Activated CD4-positive, CD25-positive, alpha-beta regulatory T cell treated with anti-CD3 and anti-CD28 coated beads, Interleukin-2, amount 50 U/mL, for 24 hours (primary cell): ENCODE measurements around the gene NUDT15.
"Not testable (repeated sequence)": the region's sequence is repeated elsewhere in the genome, so short reads cannot be mapped to it uniquely, and the experiment has no call there.

Source experiments
- ATAC-seq, 2 donors: fragments of 150-1000 bp; cut with Tn5 transposase; one replicate each; pipeline ENCODE4 v1.10.0; 2021; ENCODE audit warnings: mild to moderate bottlenecking in 1 of 2, moderate library complexity in 1 of 2

Gene NUDT15

DNA sequence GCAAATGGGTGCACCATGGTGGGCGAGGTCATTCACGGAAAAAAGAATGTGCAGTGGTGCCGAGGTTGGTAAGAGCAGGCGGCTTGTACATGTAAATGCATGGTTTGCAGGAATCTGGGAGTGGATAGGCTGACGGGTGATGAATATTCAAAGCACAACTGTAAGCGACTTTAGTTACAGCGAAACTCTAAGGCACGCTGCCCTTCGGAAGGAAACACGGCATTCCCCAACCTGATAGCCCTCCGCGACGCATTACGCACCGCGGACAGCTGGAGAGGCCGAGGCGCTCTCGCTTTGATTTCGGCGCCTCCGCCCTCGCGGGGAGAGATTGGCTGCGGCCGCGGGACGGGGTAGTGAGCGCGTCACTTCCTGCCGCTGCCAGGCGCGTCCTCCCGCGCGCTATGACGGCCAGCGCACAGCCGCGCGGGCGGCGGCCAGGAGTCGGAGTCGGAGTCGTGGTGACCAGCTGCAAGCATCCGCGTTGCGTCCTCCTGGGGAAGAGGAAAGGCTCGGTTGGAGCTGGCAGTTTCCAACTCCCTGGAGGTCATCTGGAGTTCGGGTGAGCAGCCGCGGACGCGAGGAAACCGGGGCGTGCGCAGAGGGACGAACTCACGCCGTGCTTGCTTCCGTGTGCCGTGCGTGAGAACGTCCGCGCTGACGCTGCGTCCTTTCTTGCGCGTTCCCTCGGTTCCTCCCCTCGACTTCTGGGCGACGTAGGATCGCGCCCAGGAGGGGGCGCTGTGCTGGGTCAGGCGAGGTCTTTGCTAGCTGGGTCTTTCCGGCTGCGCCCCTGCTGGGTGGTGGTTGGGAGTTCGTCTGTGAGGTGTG, at the start of gene NUDT15:
TSS of gene NUDT15 (plus strand) at position 381 of the 828 bp plus-strand sequence. CDS start at position 402, 21 bp downstream.
- ATAC-seq: peak; percentile 93 to 95

GRCh38 chr13:47990427-47990826, 47.1 kb upstream of the NUDT15 start:
- ATAC-seq: no peak

GRCh38 chr13:47990920-47991466, 46.5 kb upstream of the NUDT15 start:
- ATAC-seq: no peak

DNA sequence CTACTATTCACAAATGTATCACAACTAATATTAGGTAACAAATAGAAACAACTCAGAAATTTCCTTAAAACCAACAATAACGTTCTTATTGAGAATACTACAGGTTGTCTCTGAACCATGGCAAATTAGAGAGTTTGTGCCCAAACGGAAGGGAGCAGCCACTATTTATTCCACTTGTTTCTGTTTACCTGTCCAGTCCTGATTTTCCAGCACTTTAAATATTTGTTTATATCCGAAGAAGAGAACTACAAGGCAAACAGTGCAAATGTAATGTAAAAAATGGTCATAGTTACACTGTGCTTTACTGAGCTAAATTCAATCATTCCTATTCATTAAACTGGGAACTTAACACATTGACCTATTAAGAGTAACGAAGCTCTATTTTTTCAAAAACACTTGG, 45.7 kb upstream of the NUDT15 start:
- ATAC-seq: no peak

DNA sequence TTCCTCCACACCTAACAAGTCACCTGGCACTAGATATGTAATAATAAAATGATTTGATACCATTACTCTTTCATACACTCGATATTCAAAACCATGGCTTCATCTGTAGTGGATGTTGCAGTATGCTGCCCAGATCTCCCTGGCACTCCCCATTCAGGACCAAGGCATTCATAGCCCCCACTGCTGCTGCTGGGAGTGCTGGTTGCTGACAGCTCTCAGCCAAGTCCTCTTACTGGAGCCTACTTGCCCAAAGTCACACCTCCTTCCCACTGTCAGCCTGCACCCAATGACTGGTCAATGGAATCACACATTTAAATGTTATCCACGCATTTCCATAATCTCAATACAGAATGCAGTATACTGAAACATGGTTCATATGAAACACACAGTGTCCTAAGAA, 40.1 kb upstream of the NUDT15 start:
- no peak for ATAC-seq

- ATAC-seq: no peak
Measured at GRCh38 chr13:47999973-48000372, 37.6 kb upstream of the NUDT15 start.

DNA sequence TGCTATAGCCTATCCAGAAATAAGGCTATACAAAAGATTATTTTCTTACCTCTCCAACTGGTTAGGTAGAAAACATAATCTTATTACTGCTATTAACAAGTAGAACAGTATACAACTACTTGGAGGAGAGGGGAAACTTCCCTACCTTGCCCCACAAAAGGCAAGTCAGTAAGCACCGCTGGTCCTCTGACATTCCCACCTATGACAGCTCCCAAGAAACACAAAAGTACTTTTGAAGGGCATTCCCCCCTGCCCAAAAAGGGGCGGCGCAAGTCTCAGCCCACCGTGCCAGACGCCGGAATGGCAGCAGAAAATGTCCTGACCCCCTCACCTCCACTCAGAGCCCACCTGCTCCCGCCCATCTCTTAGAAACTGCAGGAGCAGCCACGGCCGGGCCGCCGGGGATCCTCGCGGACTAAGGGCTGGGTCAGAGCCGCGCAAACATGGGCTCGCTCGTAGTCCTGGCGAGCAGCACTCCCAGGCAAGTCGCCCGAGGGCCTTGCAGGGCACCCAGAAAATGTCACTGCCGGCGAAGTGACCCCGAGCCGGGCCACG, 36.9 kb upstream of the NUDT15 start:
- ATAC-seq: peak; percentile 25 to 30

DNA sequence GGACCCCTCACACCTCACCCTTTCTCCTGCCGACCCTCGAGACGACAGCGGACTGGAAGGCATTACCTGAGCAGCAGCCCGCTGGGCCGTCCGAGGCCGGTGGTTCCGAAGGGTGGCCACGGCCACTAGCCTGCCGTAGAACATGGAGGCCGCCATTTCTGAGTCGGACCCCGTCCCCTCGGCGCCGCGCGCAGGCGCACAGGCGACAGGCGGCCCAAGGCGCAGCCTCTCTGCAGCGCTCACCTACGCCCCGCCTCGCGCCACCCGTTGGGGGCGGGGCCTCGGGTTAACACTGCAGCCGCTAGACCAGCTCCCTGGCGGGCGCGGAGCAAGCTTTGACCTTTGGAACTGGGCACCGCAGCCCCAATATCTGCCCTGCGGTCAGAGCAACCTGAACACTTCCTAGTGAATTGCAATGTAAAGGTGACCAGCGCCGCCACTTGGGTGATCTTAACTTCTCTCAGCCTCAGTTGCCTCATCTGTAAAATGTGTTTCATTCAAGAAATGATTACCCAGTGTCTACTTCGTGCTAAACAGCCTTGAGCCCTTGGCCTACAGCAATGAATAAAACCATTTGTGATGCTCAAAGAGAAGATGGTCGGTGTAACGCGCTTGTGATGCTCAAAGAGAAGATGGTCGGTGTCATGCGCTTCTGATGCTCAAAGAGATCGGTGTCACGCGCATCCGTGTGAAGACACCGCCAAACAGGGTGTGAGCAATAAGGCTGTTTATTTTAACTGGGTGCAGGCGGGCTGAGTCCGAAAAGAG, 36.2 kb upstream of the NUDT15 start, which contains the start of gene SUCLA2:
TSS of gene SUCLA2 (minus strand) at position 160 of the 768 bp plus-strand sequence. CDS start at position 156, 4 bp downstream.
- peak; percentile 99 to 100 for ATAC-seq

DNA sequence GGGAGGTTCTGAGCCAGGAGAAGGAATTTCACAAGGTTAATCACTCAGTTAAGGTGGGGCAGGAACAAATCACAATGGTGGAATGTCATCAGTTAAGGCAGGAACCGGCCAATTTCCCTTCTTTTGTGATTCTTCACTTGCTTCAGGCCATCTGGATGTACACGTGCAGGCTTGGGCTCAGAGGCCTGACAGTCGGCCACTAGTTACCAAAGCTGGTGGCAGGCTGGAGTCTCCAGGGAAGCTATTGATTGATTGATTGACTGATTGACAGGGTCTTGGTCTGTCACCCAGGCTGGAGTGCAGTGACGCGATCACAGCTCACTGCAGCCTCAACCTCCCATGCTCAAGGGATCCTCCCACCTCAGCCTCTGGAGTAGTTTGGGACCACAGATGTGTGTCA, 35.5 kb upstream of the NUDT15 start:
- ATAC-seq: not testable (repeated sequence)

DNA sequence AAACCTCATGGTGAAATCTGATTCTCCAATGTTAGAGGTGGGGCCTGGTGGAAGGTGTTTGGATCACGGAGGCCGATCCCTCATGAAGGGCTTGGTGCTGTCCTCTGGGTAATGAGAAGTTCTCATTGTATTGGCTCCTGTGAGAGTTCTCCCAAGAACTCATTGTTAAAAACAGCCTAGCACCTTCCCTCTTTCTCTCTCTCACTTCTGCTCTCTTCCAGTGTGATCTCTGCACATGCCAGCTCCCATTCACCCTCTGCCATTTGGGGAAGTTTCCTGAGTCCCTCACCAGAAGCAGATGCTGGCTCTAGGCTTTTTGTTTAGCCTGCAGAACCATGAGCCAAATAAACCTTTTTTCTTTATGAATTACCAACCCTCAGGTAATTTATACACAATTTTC, 33.3 kb upstream of the NUDT15 start:
- no peak for ATAC-seq

DNA sequence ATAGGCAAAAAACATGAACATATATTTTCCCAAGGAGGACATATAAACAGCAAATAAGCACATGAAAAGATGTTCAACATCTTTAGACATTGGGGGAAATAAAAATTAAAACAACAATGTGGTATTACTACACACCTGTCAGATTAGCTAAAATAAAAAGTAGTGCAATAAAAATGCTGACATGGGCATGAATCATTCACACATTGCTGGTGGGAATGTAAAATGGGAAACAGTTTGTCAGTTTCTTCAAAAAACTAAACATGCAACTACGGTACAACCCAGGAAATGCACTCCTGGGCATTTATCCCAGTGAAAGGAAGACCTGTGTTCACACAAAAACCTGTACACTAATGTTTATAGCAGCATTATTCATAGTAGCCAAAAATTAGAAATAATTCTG, 31.1 kb upstream of the NUDT15 start:
- no peak for ATAC-seq

- no peak for ATAC-seq
Measured at GRCh38 chr13:48009284-48009683, 28.2 kb upstream of the NUDT15 start.

DNA sequence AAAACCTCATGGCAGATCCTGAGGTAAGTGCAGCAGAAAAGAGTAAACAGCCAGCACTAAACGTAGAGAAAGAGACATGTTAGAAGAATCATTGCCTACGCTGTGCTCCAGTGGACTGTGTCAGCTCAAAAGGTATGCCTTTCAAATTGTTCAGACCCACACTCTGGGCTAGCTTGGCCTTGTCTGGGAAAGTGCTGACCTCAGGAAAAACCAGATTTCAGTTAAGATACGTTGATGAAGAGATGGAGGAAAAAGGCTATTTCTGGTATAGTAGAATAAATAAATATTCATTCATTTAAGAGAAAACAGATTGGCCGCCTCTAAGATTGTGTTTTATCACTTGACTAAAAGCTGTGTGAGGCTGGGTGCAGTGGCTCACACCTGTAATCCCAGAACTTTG, 26.8 kb upstream of the NUDT15 start:
- no peak for ATAC-seq

- ATAC-seq: no peak
Measured at GRCh38 chr13:48012668-48013067, 24.9 kb upstream of the NUDT15 start.

- no peak for ATAC-seq
Measured at GRCh38 chr13:48014359-48014758, 23.2 kb upstream of the NUDT15 start.

DNA sequence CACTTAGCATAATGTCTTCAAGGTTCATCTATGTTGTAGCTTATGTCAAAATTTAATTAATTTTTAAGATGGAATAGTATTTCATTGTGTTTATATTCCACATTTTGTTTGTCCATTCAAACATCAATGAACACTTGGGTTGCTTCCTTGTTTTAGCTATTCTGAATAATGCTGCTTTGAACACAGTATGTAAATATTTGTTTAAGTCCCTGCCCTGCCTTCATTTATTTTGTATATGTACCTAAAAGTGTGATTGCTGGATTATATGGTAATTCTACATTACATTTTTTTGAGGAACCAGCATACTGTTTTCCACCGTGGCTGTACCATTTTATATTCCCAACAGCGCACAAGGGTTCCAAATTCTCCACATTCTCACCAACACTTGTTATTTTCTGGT, 18.9 kb upstream of the NUDT15 start:
- no peak for ATAC-seq

DNA sequence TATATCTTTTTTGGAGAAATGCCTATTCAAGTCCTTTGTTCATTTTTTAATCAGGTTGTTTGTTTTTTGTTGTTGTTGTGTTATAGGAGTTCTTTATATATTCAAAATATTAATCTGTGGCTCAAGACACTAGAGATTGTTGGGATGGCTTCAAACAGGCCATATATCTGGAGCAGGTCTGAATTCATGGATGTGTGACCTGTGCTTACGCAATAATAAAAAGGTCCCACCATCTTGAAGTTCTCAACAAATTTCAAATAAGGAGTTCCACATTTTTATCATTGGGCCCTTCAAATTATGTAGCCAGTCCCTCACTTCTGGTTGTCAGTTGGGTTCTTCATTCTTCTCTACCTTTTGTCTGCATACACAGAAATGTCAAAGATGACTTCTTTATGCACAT, 17.7 kb upstream of the NUDT15 start:
- ATAC-seq: no peak

GRCh38 chr13:48028066-48028465, 9.5 kb upstream of the NUDT15 start:
- ATAC-seq: no peak

- peak; percentile 45 to 46 for ATAC-seq
Measured at GRCh38 chr13:48029859-48030258, 7.7 kb upstream of the NUDT15 start.

DNA sequence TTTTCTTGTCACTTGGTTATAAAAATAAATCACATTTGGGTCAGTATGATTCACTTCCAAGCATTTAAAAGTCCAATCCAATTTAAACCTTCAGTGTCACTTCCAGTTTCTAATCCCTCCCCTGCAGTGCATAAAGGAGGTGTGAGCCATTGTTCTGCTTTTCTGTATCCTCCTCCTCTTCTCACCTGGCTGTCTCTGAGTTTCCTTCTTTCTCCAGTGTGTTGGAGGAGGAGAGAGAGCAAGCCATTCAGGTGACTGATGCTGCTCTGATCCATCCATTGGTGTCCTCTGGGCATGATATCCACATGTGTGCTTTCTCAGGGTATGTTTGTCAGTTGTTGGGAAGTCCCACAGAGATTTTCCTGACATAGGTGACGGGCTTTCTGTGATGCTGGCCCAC, 1.2 kb downstream of the NUDT15 start:
- ATAC-seq: no peak

DNA sequence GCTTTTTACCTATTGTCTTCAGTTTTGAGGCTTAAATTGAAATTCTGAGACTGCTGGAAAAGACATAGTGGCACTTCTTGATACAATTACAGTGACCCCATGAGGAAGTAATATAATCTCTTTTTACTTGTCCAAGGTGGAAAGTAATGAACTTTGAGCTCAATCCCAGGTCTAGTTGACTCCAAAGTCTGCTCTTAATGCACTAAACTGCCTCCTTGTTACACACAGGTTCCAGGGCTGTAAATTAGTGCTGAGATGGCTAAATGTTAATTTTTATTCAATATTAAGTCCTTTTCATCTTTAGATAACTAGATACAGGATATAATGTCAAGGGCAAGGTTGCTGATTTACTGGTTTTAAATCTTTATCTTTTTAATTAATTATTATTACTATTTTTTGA, 2.5 kb downstream of the NUDT15 start:
- no peak for ATAC-seq

DNA sequence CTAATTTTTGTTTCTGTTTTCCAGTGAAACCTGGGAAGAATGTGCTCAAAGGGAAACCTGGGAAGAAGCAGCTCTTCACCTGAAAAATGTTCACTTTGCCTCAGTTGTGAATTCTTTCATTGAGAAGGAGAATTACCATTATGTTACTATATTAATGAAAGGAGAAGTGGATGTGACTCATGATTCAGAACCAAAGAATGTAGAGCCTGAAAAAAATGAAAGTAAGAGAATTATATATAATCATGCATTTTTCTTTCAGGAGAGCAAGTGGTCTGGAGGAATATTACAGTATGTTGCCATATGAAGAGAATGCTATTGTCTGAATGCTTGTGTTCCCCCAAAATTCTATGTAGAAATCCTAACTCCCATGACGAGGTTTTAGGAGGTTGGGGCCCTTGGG, 3.4 kb downstream of the NUDT15 start:
- no peak for ATAC-seq

DNA sequence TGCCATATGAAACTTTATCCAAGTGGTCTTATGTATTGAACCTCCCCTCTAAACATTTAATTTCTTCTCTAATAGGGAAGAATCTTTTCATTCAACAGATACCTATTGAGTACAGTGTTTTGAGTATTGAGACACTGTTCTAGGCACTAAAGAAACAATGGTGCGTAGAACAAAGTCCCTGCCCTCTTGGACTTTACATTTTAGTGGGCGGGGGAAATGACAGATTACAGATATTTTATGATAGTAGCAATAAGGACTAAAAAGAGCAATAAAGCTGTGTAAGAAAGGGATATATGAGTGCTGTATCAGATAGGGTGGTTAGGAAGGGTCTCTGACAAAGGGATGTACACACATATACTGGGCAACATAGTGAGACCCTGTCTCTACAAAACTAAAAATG, 5.4 kb downstream of the NUDT15 start:
- ATAC-seq: no peak
